Pulmonary artery endothelial cell (primary cell): ENCODE results near the gene AHRR. TPM values are rescaled to one million over a fixed set of nuclear protein-coding genes. Genes with fewer than 3 reads are reported as not detected.
"Not testable (repeated sequence)": the region's sequence is repeated elsewhere in the genome, so short reads cannot be mapped to it uniquely, and the experiment has no call there.

Experiments used
- DNase-seq: peaks from one replicate; pipeline ENCODE4 v3.0.0-alpha.2; 2011; ENCODE audit warnings: low read depth, low spot score
- total RNA-seq: library from RNA; depleted of rRNA; stranded (reverse); fragments of >200 nt; gene quantifications from 2 replicates; pipeline ENCODE4 v1.2.3, GENCODE V29; 2014

The AHRR gene
- total RNA-seq, 1 donor from 2014 or later, result 6.8 TPM

DNA sequence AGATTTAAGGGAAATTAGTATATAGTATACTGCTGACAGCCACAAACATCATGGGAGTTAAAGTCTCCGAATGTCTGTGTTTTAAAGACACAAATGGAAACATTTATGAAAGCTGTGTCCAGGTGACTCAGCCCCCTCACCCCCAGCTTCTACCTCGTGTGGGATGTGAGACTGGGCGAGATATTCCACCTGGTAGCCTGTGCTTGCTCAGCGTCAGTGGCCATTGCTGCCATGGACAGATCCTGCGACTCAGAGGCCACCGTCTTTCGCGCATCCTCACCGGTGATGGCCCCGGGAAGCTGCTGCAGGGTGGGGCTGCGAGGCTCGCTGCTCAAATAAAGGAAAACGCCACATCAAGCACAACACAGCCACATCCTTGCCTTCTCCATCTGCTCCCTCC is 90.2 kb downstream of the AHRR start:
- DNase-seq, result no peak

- DNase-seq, result not testable (repeated sequence)
Measured at GRCh38 chr5:414991-415927, 93.7 kb downstream of the AHRR start.

GRCh38 chr5:415928-416635 is 94.6 kb downstream of the AHRR start:
- DNase-seq, result no peak

DNA sequence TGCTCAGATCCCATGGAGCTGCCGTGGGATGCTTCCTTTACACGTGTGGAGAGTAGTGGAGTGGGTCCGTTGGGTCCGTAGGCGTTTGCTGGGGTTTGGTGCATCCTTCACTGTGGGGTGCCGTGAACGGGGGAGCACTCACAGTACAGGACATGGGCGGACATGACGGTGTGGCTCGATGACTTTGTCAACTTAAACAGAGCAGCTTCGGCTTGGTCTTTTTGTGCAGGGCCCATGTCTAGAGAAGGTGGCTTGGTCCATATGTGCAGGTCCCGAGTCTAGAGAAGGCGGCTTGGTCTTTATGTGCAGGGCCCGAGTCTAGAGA is 95.1 kb downstream of the AHRR start:
- DNase-seq, result no peak

GRCh38 chr5:417301-418161 is 96.0 kb downstream of the AHRR start:
- DNase-seq, result no peak

- DNase-seq, result no peak
Measured at GRCh38 chr5:418162-419121, 96.9 kb downstream of the AHRR start.

DNA sequence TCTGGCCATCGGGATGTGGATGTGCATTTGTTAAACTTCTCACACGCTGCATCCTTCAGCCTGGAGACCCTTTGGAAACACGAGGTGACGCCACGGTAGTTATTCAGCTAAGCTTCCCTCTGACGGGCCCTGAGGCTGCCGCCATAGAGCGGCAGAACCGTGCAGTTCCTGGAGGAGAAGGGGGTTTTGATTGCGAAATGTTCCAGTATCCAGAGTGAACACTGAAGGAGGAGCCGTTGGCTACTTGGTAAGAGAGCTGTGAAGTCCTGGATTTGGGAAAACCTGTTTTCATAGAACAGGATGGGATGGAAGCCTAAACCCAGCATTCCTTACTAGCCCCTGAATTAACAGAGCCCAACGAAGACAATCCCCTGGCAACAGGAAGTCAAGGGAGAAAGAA is 98.5 kb downstream of the AHRR start:
- no peak for DNase-seq

DNA sequence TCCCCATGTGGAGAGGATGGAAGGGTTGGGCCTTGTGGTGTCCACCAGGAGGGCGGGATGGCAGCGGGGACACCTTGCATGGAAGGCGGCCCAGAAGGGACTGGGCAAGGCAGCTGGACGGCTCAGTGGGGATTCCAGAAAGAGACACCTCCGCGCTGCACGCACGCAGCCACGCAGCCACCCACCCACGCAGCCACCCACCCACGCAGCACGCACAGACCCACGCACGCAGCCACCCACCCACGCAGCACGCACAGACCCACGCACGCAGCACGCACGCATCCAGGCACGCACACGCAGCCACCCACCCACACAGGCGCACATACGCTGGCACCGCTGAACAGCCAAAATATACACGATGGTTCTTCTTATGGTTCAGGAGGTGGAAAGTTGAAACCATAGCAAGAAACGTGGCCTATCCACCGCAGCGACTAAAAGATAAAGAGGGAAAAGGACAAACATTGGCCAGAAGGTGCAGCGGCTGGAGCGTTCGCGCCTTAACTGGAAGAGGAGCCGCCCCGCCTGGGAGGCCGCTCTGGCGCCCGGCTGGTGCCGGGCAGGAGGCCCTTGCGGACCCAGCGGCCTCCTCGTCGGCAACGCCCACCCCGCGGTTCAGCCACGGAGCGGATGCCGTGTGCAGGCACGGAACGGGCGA is 99.2 kb downstream of the AHRR start:
- no peak for DNase-seq

DNA sequence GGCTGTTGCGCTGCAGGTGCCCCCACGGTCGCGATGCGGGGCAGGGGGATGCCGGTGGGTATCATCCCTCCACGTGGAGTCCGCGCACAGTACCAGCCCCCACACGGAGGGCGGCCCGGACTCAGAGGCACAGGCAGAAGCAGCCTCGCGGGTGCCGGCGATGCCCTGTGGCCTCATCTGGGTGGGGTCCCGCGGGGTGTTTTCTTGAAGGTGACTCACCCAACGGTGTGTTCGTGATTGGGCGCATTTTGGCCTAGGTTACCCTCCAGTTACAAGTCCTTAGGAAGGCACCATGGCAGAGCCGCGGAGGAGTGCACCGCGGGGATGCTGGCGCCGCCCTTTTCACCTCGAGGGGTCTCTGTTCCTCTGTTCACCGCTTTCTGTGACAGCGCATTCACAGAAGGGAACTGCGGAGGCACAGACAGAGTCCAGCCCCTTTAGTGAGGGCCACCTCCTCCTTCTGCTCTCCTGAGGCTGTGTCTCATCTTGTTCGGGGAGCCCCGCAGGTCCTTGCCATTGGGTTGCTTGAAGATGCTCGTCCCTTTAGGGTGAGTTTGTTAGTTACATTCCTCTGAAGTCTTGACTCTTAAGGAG is 99.9 kb downstream of the AHRR start:
- no peak for DNase-seq

- no peak for DNase-seq
Measured at GRCh38 chr5:421901-422300, 100.4 kb downstream of the AHRR start.

- DNase-seq, result no peak
Measured at GRCh38 chr5:422323-423232, 101.1 kb downstream of the AHRR start.

GRCh38 chr5:423233-423565 is 101.7 kb downstream of the AHRR start:
- DNase-seq, result no peak

DNA sequence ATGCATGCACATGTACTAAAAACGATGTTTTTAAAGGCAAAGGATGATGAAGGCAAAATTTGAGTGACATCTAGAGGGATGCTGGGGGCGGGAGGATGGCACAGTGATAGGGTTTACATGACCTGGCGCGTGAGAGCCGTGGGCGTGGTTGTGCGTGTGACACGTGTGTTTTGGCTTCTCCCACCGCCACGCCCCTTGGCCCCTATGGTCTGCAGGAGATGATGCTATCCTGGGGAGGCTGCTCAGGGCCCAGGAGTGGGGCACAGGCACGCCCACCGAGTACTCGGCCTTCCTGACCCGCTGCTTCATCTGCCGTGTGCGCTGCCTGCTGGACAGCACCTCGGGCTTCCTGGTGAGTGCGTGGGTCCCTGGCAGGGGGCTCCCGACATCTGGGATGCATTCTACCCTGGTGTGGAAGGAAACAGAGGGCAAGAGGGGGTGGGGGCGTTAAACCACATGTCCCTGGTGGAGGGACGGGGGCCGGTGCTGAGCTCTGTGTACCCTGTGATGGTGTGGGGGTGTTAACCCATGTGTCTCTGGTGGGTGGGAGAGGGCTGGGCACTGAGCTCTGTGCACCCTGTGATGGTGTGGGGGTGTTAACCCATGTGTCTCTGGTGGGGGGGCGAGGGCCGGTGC is 102.2 kb downstream of the AHRR start:
- no peak for DNase-seq

DNA sequence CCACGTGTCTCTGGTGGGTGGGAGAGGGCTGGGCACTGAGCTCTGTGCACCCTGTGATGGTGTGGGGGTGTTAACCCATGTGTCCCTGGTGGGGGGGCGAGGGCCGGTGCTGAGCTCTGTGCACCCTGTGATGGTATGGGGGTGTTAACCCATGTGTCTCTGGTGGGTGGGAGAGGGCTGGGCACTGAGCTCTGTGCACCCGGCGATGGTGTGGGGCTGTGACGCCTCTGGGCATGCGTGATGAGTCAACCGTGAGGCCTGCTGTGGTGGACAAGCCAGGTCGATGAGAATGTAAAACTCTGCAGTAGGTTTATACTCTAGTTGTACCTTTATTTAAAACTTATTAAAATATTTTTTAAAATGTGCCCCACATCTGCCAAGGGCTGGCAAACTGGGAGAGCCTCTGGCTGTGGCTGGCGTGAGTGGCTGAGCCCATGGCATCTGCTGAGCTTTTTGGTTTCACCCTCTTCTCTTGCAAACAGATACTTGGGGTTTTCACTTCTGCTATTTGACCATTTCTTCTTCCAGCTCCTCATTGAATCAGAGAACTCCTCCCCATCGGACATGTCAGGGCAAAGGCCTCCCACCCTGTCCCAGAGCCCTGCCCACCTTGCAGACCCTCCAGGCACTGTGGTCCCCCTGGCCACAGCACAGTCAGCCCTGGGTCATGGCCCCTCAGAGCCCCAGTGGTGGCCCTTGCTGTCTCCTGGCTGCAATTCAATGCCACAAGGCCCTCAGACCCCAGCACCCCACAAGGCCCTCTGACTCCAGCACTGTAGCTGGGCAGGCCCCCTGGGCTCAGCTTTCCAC is 103.0 kb downstream of the AHRR start:
- no peak for DNase-seq

DNA sequence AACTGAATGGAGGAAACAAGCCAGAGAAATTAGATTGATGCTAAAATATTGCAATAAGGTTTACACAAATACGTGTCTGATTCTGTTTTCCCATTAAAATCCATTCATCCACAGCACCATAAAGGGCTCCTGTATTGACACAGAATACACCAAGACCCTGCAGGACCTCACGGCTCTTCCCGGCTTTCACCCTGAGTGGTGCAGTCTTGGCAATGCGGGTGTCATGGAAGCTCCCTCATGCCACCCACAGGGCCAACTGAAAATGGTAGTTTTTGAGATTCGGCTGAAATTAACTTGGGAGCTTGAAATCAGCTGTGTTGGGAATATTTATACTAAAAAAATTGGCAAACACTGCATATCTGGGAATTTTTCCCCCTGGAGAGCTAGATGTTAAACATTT is 104.2 kb downstream of the AHRR start:
- DNase-seq, result no peak

GRCh38 chr5:426392-426976 is 105.0 kb downstream of the AHRR start:
- no peak for DNase-seq

- DNase-seq, result no peak
Measured at GRCh38 chr5:427415-428087, 106.0 kb downstream of the AHRR start.
